T47D (cell line): ENCODE data around the gene FBXL2.
A peak's percentile ranks its signal among the peaks of the same experiment; 100 is the strongest.

Experiments
- DNase-seq, 2 experiments: peaks; one replicate each; pipeline versions ENCODE4 v3.0.0 to v3.0.0-alpha.2; 2011 to 2012; ENCODE audit warnings: low read depth in 1 of 2, low spot score in 1 of 2
- JUND ChIP-seq: IDR thresholded peaks from 2 replicates; pipeline ENCODE4 v1.6.1; 2012; ENCODE audit warnings: low read depth
- in situ Hi-C: cut with HindIII; loops from 2 replicates; pipeline ENCODE4 v1.10.0; 2016; ENCODE audit warnings: low sequenced_read_pairs, low pct_unique_long_range_greater_than_20kb

Gene FBXL2

DNA sequence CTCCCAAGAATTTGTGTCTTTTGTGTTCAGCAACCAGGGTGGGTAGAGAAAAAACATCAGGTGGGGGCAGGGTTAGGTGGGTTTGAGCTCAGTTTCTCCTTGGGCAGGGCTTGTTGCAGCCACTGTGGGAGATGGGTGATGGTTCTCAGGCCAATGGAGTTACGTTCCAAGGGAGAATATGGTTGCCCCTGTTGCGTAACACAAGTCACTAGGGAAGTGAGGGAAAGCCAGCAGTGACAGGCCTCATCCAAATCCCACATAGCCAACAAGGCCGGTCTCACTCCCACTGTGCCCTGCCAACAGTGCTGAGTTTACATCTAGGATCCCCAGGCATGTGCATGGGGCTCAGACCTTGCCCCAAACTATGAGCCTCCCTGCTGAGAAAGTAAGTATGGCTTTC is 7.9 kb upstream of the FBXL2 start:
- in situ Hi-C loops = no loop called here
- TF ChIP-seq JUND = no peak

DNA sequence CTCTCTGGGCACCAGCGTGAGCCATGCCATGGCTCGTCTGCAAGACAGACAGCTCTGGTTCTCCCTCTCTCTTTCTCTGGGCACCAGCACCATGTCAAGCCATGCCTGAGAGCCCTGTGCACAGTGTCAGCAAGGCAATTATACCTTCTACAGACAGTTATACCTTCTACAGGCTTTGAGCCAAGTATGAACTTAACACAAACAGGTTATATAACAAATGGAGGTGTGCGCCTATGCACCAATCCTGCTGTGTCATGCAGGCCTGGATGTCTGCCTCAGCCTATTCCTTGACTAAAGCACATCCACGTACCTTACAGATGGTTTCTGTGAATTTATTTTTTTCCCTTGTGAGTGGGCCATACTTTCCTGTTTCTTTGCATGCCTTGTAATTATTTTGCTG is 5.9 kb upstream of the FBXL2 start:
- no peak for TF ChIP-seq JUND
- in situ Hi-C loops = no loop called here
- no peak for DNase-seq

More for the DNA sequence above, 7.9 kb upstream of the FBXL2 start:
- DNase-seq = no peak

DNA sequence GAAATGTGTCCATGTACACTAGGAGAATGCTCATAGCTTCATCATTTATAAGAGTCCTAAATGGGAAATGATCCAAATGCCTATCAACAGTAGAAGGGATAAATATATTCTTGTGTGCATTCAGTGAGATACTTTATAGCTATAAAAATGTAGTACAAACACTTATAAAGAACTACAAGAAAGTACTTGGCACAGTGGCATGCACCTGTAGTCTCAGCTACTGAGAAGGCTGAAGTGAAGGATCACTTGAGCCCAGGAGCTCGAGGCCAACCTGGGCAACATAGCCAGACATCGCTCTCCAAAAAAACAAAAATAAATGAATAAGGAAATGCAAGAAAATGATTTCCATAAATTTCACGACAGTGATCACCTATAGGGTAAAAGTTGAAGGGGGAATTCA is 3.6 kb upstream of the FBXL2 start:
- DNase-seq = no peak
- in situ Hi-C loops = no loop called here
- no peak for TF ChIP-seq JUND

DNA sequence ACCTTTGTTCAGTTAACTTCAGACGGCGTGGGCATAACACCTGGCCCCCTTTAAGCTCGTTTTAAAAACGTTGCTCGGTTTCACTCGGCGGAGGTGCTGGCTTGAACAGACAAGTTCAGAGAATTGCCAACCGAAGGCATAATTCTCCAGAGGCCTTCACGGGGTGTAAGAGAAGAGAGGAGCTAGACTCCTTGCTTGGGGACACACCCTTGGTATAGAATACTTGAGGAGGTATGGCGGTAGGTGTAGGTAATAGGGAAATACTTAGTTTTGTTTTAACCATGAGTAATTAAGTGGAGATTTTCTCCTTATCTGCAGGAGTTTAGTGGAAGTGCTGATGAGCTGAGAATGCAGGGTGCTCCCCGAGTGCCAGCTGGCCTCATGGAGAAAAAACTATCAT is 921 bp downstream of the FBXL2 start:
- in situ Hi-C loops = no loop called here
- DNase-seq = peak in 1 of 2 experiments; percentile 26
- no peak for TF ChIP-seq JUND

DNA sequence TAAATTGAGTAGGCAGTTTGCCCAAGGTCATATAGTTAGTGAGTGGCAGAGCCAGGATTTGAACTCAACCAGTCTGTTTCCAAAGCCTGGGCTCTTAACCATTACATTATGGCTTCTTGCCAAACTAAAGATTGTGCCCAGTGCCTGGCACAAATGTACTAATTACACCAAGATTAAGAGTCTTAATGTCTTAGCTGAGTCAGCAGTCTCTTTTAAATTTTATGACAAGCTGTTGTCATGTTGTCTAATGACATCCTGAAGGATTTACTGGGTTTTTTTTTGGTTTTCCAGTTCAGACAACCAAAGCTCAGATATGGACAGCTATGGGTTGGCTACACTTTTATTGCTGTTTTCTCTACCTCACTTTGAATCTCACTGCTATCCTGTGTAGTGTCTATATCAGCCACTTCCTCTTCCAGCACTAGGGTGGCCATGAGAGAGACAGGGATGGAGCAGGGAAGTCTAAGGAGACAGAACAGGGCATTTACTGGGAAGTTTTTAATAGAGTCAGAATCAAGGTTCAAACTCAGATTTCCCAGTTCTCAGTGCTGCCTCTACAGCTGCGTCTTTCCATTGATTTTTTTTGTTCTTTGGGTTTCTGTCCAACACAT is 10.5 kb downstream of the FBXL2 start:
- in situ Hi-C loops = no loop called here
- no peak for TF ChIP-seq JUND
- no peak for DNase-seq

DNA sequence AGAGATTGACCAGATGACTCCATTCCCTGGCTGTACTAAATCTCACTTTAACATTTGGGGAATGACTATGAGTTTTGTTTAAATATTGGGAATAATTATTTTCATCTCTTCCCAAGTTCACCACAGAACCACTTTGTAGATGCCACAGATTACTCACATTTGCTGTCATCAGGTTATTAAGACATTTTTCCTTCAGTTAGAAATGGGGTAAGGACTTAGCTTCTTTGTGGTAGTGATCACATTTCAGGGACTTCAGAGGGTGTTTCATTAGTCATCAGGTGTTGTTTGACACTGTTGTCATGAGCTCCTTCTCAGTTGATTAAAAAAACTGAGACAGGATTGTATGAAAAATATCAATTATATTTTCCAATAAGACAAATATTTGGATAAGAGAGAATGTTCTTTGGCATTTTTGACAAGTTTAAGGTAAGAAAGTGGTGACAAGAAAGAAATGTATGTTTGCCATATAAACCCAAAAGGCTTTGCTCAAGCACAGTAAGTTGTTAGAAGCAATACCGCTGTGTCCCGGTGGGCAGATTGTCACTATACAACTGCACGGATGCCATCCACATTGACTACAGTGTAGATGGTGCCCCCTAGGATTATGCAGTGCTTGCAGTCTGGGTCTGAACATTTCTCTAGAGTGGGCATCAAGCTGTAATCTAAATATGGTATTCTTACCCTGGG is 22.3 kb downstream of the FBXL2 start:
- in situ Hi-C loops = no loop called here
- no peak for DNase-seq
- no peak for TF ChIP-seq JUND

DNA sequence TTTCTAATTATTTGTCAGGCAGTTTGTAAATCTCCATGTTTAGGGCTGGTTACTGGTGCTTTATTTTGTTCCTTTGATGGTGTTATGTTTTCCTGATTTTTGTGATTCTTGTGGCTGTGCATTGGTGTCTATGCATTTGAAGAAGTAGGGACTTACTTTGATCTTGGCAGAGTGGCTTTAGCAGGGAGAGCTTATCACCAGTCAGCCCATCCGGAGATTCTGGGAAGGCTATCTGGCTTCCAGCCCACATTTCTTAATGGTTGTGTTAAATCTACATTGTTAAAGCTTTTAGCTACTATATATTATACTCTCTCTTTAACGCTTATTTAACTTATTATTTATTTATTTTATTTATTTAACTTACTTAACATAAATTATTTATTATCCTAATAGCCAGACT is 35.1 kb downstream of the FBXL2 start:
- DNase-seq = no peak
- TF ChIP-seq JUND = no peak
- in situ Hi-C loops = no loop called here

DNA sequence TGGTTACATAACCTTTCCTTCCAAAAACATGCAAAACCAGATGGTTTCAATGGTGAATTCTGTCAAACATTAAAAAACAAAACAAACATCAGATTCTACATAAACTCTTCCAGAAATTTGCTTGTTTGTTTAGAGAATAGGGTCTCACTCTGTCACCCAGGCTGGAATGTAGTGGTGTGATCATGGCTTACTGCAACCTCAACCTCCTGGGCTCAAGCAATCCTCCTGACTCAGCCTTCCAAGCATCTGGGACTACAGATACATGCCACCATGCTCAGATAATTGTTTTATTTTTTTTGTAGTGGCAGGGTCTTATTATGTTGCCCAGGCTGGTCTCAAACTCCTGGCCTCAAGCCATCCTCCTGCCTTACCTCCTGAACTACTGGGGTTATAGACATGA is 36.1 kb downstream of the FBXL2 start:
- DNase-seq = no peak
- TF ChIP-seq JUND = no peak

DNA sequence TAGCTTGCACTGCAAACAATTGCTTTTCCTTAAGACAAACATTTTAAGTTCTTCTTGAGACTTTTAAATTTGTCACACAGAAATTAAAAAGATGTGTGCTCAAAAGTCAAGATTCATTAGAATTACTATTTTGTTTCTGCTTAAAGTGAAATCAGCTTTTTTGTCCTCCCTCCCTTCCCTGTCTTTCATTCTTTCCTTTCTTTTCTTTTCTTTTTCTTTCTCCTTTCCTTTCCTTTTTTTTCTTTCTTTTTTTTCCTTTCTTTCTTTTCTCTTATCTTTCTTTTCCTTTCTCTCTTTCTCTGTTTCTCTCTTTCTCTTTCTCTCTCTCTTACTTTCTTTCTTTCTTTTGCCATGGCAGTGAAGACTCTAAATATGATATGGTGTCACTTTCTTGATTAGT is 37.8 kb downstream of the FBXL2 start:
- in situ Hi-C loops = no loop called here
- DNase-seq = no peak

More for the DNA sequence above, 36.1 kb downstream of the FBXL2 start:
- in situ Hi-C loops = no loop called here

DNA sequence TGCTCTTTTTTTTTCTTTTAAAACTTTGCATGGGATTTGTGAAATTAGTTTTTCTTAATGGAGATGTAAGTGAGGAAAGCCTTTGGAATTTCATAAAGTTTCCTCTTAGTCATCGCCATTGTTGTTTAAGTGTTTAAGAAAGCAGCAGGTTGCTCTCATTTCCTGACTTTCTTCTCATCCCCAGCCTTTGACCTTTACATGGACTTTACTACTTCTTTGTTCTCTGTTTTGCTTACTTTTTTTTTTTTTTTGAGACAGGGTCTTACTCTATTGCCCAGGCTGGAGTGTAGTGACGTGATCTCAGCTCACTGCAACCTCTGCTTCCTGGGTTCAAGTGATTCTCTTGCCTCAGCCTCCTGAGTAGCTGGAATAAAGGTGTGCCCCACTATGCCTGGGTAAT is 38.6 kb downstream of the FBXL2 start:
- DNase-seq = no peak
- no peak for TF ChIP-seq JUND
- in situ Hi-C loops = no loop called here

More for the DNA sequence above, 37.8 kb downstream of the FBXL2 start:
- TF ChIP-seq JUND = no peak

DNA sequence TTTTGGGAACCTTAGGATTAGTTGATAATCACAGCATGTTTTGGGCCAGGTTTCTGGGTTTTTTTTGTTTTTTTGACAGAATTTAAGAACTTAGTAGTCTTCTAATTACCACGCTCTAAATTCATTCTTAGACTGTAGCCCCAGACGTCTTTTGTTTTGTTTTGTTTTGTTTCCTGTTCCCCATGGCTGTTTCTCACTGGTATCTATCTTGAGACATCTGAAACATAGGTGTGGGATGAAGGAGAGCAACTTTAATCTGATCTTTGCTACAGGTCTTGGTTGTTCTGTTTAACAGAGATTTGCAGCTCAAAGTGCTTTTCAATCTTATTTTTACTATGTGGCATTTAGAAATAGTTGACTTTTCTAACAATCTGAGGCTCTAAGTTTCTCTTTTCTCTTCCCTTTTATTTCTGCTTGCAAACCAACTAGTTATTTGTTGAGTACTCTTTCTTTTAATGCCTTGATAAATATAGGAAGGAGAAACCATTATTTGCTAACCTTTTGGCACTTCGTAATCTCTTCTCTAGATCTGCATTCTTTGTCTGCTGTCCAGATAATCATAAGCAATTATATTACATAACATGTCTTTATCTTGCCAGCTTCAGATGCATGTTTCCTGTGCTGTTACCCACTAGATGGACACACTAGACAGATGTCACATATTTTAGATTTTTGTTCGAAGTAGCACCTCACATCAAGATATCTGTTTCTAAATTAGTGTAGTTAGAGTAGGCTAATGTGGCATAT is 40.9 kb downstream of the FBXL2 start:
- in situ Hi-C loops = no loop called here
- no peak for DNase-seq
- no peak for TF ChIP-seq JUND

DNA sequence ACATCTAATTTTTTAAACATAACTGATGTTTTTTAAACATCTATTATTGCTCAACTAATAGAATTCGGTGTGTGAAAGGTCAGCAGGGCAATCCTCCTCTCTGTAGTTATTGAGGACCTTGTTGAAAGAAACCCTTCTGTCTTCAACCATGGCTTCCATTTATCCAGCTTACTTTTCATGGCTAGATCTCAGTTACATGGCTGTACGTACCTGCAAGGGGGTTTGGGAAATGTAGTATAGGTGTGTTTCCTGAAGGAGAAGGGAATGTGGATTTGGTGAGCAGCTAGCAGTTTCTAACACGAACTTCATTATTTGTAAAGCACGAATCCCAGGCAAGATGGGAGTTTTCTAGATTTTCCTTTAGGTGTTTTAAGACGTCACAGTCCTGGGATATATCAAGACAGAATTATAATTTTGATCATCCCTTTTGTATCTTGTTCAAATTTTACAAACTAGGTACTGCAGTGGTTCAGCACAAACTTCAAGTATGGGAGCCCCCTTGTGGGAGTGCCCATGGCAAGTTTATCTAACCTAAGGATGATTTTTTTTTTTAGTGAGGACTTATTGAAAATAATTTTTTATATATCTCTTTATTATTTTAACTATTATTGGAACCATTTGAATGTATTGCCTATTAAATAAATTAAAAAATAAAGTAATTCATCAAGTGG is 41.6 kb downstream of the FBXL2 start:
- no peak for DNase-seq
- in situ Hi-C loops = no loop called here

DNA sequence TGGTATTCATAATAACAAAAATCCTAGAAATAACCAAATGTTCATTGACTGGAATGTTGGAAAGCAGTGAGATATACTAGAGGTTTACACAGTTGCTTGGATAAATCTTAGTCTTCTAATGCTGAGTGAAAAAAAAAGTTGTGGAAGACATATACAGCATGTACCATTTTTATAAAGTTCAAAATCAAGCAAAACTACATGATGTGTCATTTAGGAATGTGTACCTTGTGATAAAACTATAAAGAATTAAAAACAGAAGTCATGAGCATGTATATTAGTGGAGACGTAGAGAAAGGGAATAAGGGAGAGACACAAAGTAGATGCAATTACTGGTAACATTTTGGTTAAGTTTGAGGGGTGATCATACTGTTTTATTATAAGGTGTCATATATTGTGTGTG is 45.2 kb downstream of the FBXL2 start:
- DNase-seq = no peak
- no peak for TF ChIP-seq JUND
- in situ Hi-C loops = no loop called here

More for the DNA sequence above, 41.6 kb downstream of the FBXL2 start:
- TF ChIP-seq JUND = no peak
